HepG2 (cell line): ENCODE data around the gene AUH. TPM values are rescaled to one million over a fixed set of nuclear protein-coding genes. Genes with fewer than 3 reads are reported as not detected.
A peak's percentile ranks its signal among the peaks of the same experiment; 100 is the strongest.

Source experiments
- CHD4 ChIP-seq: fragments of 200-600 bp; sonication (generic); IDR thresholded peaks from 2 replicates; pipeline ENCODE4 v1.7.0; 2017; ENCODE audit warnings: mild to moderate bottlenecking, low read length, borderline replicate concordance
- DMAP1 ChIP-seq: IDR thresholded peaks from 2 replicates; pipeline ENCODE4 v1.6.1; 2016
- EHMT2 ChIP-seq: fragments of 200-600 bp; sonication (generic); IDR thresholded peaks from 2 replicates; pipeline ENCODE4 v1.7.0; 2017; ENCODE audit warnings: antibody characterized with exemption, low read depth, low read length, borderline replicate concordance
- ELF3 ChIP-seq: IDR thresholded peaks from 2 replicates; pipeline ENCODE4 v1.6.1; 2016; ENCODE audit warnings: missing genetic modification reagents, missing compliant biosample characterization
- FOXJ3 ChIP-seq: sonication (generic); formaldehyde crosslinking; IDR thresholded peaks from 2 replicates; pipeline ENCODE4 v1.4.0; 2020; ENCODE audit warnings: missing genetic modification reagents, mild to moderate bottlenecking, borderline replicate concordance
- GATA4 ChIP-seq: sonication (generic); IDR thresholded peaks from 2 replicates; pipeline ENCODE4 v1.6.1; 2016; ENCODE audit warnings: antibody characterized with exemption, low read depth, borderline replicate concordance
- ISX ChIP-seq: sonication (generic); formaldehyde crosslinking; conservative IDR thresholded peaks from 2 replicates; pipeline ENCODE4 v1.5.0; 2020; ENCODE audit warnings: missing genetic modification reagents
- KLF11 ChIP-seq: IDR thresholded peaks from 2 replicates; pipeline ENCODE4 v1.6.1; 2016; ENCODE audit warnings: missing compliant biosample characterization
- MAFK ChIP-seq, 2 experiments: IDR thresholded peaks in 1 of 2; conservative IDR thresholded peaks in 1 of 2; 2 replicates each; pipeline ENCODE4 v1.6.1; 2011; ENCODE audit warnings: improper control_type of control experiment in 2 of 2, low read length in 2 of 2
- MEIS1 ChIP-seq: sonication (generic); formaldehyde crosslinking; IDR thresholded peaks from 2 replicates; pipeline ENCODE4 v1.9.0; 2021; ENCODE audit warnings: mild to moderate bottlenecking, missing genetic modification reagents, moderate library complexity, borderline replicate concordance
- NFATC3 ChIP-seq: sonication (generic); formaldehyde crosslinking; IDR thresholded peaks from 2 replicates; pipeline ENCODE4 v1.5.1; 2020; ENCODE audit warnings: mild to moderate bottlenecking, missing genetic modification reagents
- NFIC ChIP-seq: IDR thresholded peaks from 2 replicates; pipeline ENCODE4 v1.6.1; 2012; ENCODE audit warnings: mild to moderate bottlenecking, low read length, inconsistent platforms
- NFKB2 ChIP-seq: sonication (generic); formaldehyde crosslinking; IDR thresholded peaks from 2 replicates; pipeline ENCODE4 v1.4.0; 2020; ENCODE audit warnings: missing genetic modification reagents, borderline replicate concordance
- PAF1 ChIP-seq: IDR thresholded peaks from 2 replicates; pipeline ENCODE4 v1.6.1; 2016; ENCODE audit warnings: missing genetic modification reagents, missing compliant biosample characterization
- POLR2G ChIP-seq: fragments of 200-400 bp; formaldehyde crosslinking; IDR thresholded peaks from 2 replicates; pipeline ENCODE4 v1.6.1; 2018; ENCODE audit warnings: mild to moderate bottlenecking, low read depth, low read length, moderate library complexity
- RAD21 ChIP-seq: fragments of 450-650 bp; formaldehyde crosslinking; IDR thresholded peaks from 2 replicates; pipeline ENCODE4 v1.5.0; 2020; ENCODE audit warnings: mild to moderate bottlenecking
- RBAK ChIP-seq: sonication (generic); formaldehyde crosslinking; IDR thresholded peaks from 2 replicates; pipeline ENCODE4 v1.5.1; 2020; ENCODE audit warnings: mild to moderate bottlenecking, missing genetic modification reagents
- SOX6 ChIP-seq, 2 experiments: fragments of 450-650 bp in 1 of 2; sonication (generic) in 1 of 2; formaldehyde crosslinking in 1 of 2; IDR thresholded peaks; 2 replicates each; pipeline versions ENCODE4 v1.4.0 to v1.6.1; 2017 to 2020; ENCODE audit warnings: antibody characterized with exemption in 1 of 2, mild to moderate bottlenecking in 1 of 2, missing genetic modification reagents in 1 of 2
- ZNF124 ChIP-seq: sonication (generic); formaldehyde crosslinking; IDR thresholded peaks from 2 replicates; pipeline ENCODE4 v1.4.0; 2020; ENCODE audit warnings: missing genetic modification reagents
- ZNF205 ChIP-seq: IDR thresholded peaks from 2 replicates; pipeline ENCODE4 v1.6.1; 2018; ENCODE audit warnings: missing biosample characterization, missing genetic modification reagents
- ZNF501 ChIP-seq: sonication (generic); formaldehyde crosslinking; IDR thresholded peaks from 2 replicates; pipeline ENCODE4 v1.5.1; 2020; ENCODE audit warnings: mild to moderate bottlenecking, moderate library complexity, missing genetic modification reagents
- ZNF550 ChIP-seq: sonication (generic); formaldehyde crosslinking; IDR thresholded peaks from 2 replicates; pipeline ENCODE4 v1.4.0; 2020; ENCODE audit warnings: mild to moderate bottlenecking, missing genetic modification reagents, borderline replicate concordance
- ZNF556 ChIP-seq: sonication (generic); formaldehyde crosslinking; IDR thresholded peaks from 2 replicates; pipeline ENCODE4 v1.4.0; 2020; ENCODE audit warnings: mild to moderate bottlenecking, missing genetic modification reagents, borderline replicate concordance
- ZNF598 ChIP-seq: sonication (generic); formaldehyde crosslinking; IDR thresholded peaks from 2 replicates; pipeline ENCODE4 v1.5.1; 2020; ENCODE audit warnings: mild to moderate bottlenecking, missing genetic modification reagents, borderline replicate concordance
- ZNF629 ChIP-seq: sonication (generic); formaldehyde crosslinking; conservative IDR thresholded peaks from 2 replicates; pipeline ENCODE4 v1.5.0; 2020; ENCODE audit warnings: missing genetic modification reagents
- ZNF737 ChIP-seq: sonication (generic); formaldehyde crosslinking; IDR thresholded peaks from 2 replicates; pipeline ENCODE4 v1.5.0; 2020; ENCODE audit warnings: missing genetic modification reagents, mild to moderate bottlenecking, borderline replicate concordance
- polyA plus RNA-seq, 8 experiments: library from polyadenylated mRNA; depleted of rRNA in 3 of 8; stranded (reverse) in 7 of 8; unstranded in 1 of 8; fragments of >200 nt; fragmentation: Illumina TruSeq in 4 of 8; extraction: Trizol in 4 of 8; gene quantifications; 2 replicates each; pipeline versions ENCODE4 v1.2.1 to v1.2.3, GENCODE V29; 2011 to 2016; ENCODE audit warnings: low read depth in 4 of 8, missing spikeins in 1 of 8, mixed read lengths in 1 of 8; ENCODE audit not compliant: insufficient read depth in 1 of 8
- total RNA-seq, 5 experiments: library from RNA; depleted of rRNA; stranded (reverse); fragments of >200 nt; fragmentation: Illumina TruSeq; extraction: Trizol; gene quantifications; 2 replicates each; pipeline ENCODE4 v1.2.3, GENCODE V29; 2016; ENCODE audit warnings: low read depth in 1 of 5
- TF ChIP-seq, protein P1 (sequence below): sonication (generic); formaldehyde crosslinking; IDR thresholded peaks from 2 replicates; pipeline ENCODE4 v1.4.0; 2020; ENCODE audit warnings: mild to moderate bottlenecking, missing genetic modification reagents
- TF ChIP-seq, protein P2 (sequence below): IDR thresholded peaks from 2 replicates; pipeline ENCODE4 v1.6.1; 2012; ENCODE audit warnings: inconsistent platforms
- TF ChIP-seq, protein P3 (sequence below): fragments of 450-650 bp; IDR thresholded peaks from 2 replicates; pipeline ENCODE4 v1.6.1; 2017
- TF ChIP-seq, protein P4 (sequence below): sonication (generic); formaldehyde crosslinking; conservative IDR thresholded peaks from 2 replicates; pipeline ENCODE4 v1.4.0; 2020; ENCODE audit warnings: missing genetic modification reagents

Gene AUH
- total and polyA plus RNA-seq, 2 of the 13 experiments (the other 11 are each of a cell fraction or from before 2014, with no cell fraction given): 25.8 to 31.9 TPM

DNA sequence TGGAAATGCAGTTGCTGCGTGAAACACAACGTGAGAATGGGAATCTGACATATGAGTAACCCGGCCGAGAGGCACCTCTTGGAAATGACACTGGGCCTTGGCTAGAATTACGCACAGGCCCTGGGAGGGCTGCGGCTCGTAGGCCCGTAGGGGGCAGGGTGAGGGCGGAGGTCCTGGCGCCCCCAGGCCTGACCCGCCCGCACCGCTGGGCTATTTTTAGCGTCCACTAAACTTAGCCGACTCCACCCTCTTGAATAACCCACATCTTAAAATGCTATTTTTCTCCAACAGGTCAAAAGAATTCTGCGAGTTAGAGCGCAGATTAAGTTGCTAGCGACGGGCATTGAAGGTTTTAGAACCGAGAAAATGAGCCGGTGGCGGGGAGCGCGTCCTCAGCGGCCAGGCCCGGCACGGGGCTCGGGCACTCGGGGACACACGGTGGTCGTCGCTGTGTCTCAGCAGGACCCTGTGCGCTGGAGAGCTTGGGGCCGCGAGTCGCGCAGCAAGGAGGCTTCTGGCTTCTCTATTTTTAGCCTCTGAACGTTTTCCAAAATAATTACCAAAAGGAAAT lies 168.5 kb downstream of the AUH start (continued):
- no peak for TF ChIP-seq ZNF737
- no peak for TF ChIP-seq SOX6 (IDR thresholded peaks at IDR 0.05)
- TF ChIP-seq SOX6 (CRISPR knock-in tag; IDR thresholded peaks at IDR 0.05): no peak
- TF ChIP-seq MAFK (conservative IDR thresholded peaks at IDR 0.05 in 1 of 2, IDR thresholded peaks at IDR 0.05 in 1 of 2; ENCODE audit: low read length in 2 of 2): no peak
- no peak for TF ChIP-seq MEIS1
- TF ChIP-seq ZNF556: no peak
- no peak for TF ChIP-seq ZNF124 (CRISPR knock-in tag)
- TF ChIP-seq, protein P1, sequence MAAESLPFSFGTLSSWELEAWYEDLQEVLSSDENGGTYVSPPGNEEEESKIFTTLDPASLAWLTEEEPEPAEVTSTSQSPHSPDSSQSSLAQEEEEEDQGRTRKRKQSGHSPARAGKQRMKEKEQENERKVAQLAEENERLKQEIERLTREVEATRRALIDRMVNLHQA: no peak
- no peak for TF ChIP-seq NFATC3 (CRISPR knock-in tag)
- TF ChIP-seq, protein P2, sequence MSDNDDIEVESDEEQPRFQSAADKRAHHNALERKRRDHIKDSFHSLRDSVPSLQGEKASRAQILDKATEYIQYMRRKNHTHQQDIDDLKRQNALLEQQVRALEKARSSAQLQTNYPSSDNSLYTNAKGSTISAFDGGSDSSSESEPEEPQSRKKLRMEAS: no peak
- 0 out of 2 replicates have a peak, but pooled peaks have one; percentile 61 for TF ChIP-seq CHD4
- TF ChIP-seq ZNF501 (CRISPR knock-in tag): no peak
- no peak for TF ChIP-seq ZNF629 (CRISPR knock-in tag)
- TF ChIP-seq ZNF598: no peak
- TF ChIP-seq RBAK (CRISPR knock-in tag): no peak
- TF ChIP-seq EHMT2: no peak
- TF ChIP-seq ISX: no peak
- TF ChIP-seq GATA4: no peak
- peak; percentile 28; the same call in 1 of the 2 replicates for TF ChIP-seq POLR2G
- TF ChIP-seq PAF1 (CRISPR knock-in tag): peak; percentile 65; the same call in 1 of the 2 replicates
- TF ChIP-seq, protein P3, sequence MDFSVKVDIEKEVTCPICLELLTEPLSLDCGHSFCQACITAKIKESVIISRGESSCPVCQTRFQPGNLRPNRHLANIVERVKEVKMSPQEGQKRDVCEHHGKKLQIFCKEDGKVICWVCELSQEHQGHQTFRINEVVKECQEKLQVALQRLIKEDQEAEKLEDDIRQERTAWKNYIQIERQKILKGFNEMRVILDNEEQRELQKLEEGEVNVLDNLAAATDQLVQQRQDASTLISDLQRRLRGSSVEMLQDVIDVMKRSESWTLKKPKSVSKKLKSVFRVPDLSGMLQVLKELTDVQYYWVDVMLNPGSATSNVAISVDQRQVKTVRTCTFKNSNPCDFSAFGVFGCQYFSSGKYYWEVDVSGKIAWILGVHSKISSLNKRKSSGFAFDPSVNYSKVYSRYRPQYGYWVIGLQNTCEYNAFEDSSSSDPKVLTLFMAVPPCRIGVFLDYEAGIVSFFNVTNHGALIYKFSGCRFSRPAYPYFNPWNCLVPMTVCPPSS: no peak
- TF ChIP-seq ELF3 (CRISPR knock-in tag): peak; percentile 43
- no peak for TF ChIP-seq DMAP1
- no peak for TF ChIP-seq NFKB2 (CRISPR knock-in tag)
- TF ChIP-seq RAD21 (CRISPR knock-in tag): peak; percentile 45
- TF ChIP-seq FOXJ3: no peak
- TF ChIP-seq ZNF205 (CRISPR knock-in tag): no peak
- TF ChIP-seq NFIC: no peak
- TF ChIP-seq, protein P4, sequence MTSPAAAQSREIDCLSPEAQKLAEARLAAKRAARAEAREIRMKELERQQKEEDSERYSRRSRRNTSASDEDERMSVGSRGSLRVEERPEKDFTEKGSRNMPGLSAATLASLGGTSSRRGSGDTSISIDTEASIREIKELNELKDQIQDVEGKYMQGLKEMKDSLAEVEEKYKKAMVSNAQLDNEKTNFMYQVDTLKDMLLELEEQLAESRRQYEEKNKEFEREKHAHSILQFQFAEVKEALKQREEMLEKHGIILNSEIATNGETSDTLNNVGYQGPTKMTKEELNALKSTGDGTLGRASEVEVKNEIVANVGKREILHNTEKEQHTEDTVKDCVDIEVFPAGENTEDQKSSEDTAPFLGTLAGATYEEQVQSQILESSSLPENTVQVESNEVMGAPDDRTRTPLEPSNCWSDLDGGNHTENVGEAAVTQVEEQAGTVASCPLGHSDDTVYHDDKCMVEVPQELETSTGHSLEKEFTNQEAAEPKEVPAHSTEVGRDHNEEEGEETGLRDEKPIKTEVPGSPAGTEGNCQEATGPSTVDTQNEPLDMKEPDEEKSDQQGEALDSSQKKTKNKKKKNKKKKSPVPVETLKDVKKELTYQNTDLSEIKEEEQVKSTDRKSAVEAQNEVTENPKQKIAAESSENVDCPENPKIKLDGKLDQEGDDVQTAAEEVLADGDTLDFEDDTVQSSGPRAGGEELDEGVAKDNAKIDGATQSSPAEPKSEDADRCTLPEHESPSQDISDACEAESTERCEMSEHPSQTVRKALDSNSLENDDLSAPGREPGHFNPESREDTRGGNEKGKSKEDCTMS (CRISPR knock-in tag): no peak
- no peak for TF ChIP-seq ZNF550
- no peak for TF ChIP-seq KLF11 (CRISPR knock-in tag)
